Neural cell (in vitro differentiated cells): ENCODE data around the gene C22orf42. TPM values are rescaled to one million over a fixed set of nuclear protein-coding genes. Genes with fewer than 3 reads are reported as not detected.

ENCODE experiments used
- H2AFZ ChIP-seq: fragments of 200-600, 300-800 bp; sonication (generic), shearing (Covaris generic); 2 replicates; pipeline ENCODE4 v1.6.0; 2014; ENCODE audit warnings: low read depth, mild to moderate bottlenecking, antibody characterized with exemption, low read length, moderate library complexity
- H3F3A ChIP-seq: fragments of 200-600 bp; shearing (Covaris generic); 2 replicates; pipeline ENCODE4 v1.6.1; 2016; ENCODE audit warnings: mild to moderate bottlenecking, moderate library complexity, mixed read lengths, antibody characterized with exemption, low read length; ENCODE audit not compliant: insufficient read depth, poor library complexity, severe bottlenecking
- H3K27ac ChIP-seq: fragments of 200-600, 300-800 bp; sonication (generic), shearing (Covaris generic); 2 replicates; pipeline ENCODE4 v1.5.1; 2014; ENCODE audit warnings: mild to moderate bottlenecking, low read length, moderate library complexity
- H3K27me3 ChIP-seq: fragments of 300-800, 200-600 bp; sonication (generic), shearing (Covaris generic); 2 replicates; pipeline ENCODE4 v1.6.0; 2014; ENCODE audit warnings: mild to moderate bottlenecking, low read depth, low read length, moderate library complexity; ENCODE audit not compliant: insufficient read depth
- H3K36me3 ChIP-seq: fragments of 300-800, 200-600 bp; sonication (generic), shearing (Covaris generic); 2 replicates; pipeline ENCODE4 v1.5.1; 2014; ENCODE audit warnings: mild to moderate bottlenecking, antibody characterized with exemption, low read length, moderate library complexity; ENCODE audit not compliant: insufficient read depth
- H3K4me2 ChIP-seq: fragments of 300-800, 200-600 bp; sonication (generic), shearing (Covaris generic); 2 replicates; pipeline ENCODE4 v1.6.0; 2014; ENCODE audit warnings: mild to moderate bottlenecking, low read length
- H3K4me3 ChIP-seq: fragments of 300-800, 200-600 bp; sonication (generic), shearing (Covaris generic); 2 replicates; pipeline ENCODE4 v1.5.1; 2014; ENCODE audit warnings: mild to moderate bottlenecking, low read length, moderate library complexity
- H3K79me2 ChIP-seq: fragments of 200-600 bp; shearing (Covaris generic); replicated peaks from 2 replicates; pipeline ENCODE4 v1.6.0; 2014; ENCODE audit warnings: mild to moderate bottlenecking, low read length, moderate library complexity; ENCODE audit not compliant: insufficient read depth
- H3K9ac ChIP-seq: fragments of 300-800, 200-600 bp; sonication (generic), shearing (Covaris generic); 2 replicates; pipeline ENCODE4 v1.6.1; 2016; ENCODE audit warnings: mild to moderate bottlenecking, low read length, mixed read lengths
- H3K9me2 ChIP-seq: fragments of 200-600 bp; shearing (Covaris generic); 2 replicates; pipeline ENCODE4 v1.6.1; 2016; ENCODE audit warnings: mild to moderate bottlenecking, low read length, mixed read lengths; ENCODE audit not compliant: insufficient read depth
- H3K9me3 ChIP-seq: fragments of 200-600, 300-800 bp; sonication (generic), shearing (Covaris generic); 2 replicates; pipeline ENCODE4 v1.6.1; 2016; ENCODE audit warnings: mild to moderate bottlenecking, mixed run types, low read length, moderate library complexity, mixed read lengths
- H4K20me1 ChIP-seq: fragments of 200-600 bp; shearing (Covaris generic); 2 replicates; pipeline ENCODE4 v1.6.1; 2016; ENCODE audit warnings: mild to moderate bottlenecking, mixed run types; ENCODE audit not compliant: insufficient read depth
- CTCF ChIP-seq: fragments of 450-650 bp; IDR thresholded peaks from 2 replicates; pipeline ENCODE4 v1.5.1; 2014; ENCODE audit warnings: antibody characterized with exemption, mild to moderate bottlenecking, moderate library complexity; ENCODE audit not compliant: poor library complexity, severe bottlenecking
- EP300 ChIP-seq: fragments of 450-650 bp; conservative IDR thresholded peaks from 2 replicates; pipeline ENCODE4 v1.6.1; 2014; ENCODE audit warnings: antibody characterized with exemption, mild to moderate bottlenecking, moderate library complexity; ENCODE audit not compliant: poor library complexity, severe bottlenecking
- EZH2 ChIP-seq: fragments of 200-600, 300-800 bp; shearing (Covaris generic), sonication (generic); IDR thresholded peaks from 2 replicates; pipeline ENCODE4 v1.6.1; 2014; ENCODE audit warnings: antibody characterized with exemption, low read length, borderline replicate concordance, mild to moderate bottlenecking; ENCODE audit not compliant: insufficient read depth, poor library complexity, severe bottlenecking
- MXI1 ChIP-seq: fragments of 450-650 bp; conservative IDR thresholded peaks from 2 replicates; pipeline ENCODE4 v1.6.1; 2014; ENCODE audit warnings: antibody characterized with exemption, mild to moderate bottlenecking; ENCODE audit not compliant: poor library complexity, severe bottlenecking
- POLR2AphosphoS5 ChIP-seq: IDR thresholded peaks from 2 replicates; pipeline ENCODE4 v1.6.1; 2012
- RAD21 ChIP-seq: fragments of 450-650 bp; conservative IDR thresholded peaks from 2 replicates; pipeline ENCODE4 v1.6.1; 2014; ENCODE audit warnings: antibody characterized with exemption, mild to moderate bottlenecking, moderate library complexity
- REST ChIP-seq: IDR thresholded peaks from 2 replicates; pipeline ENCODE4 v1.6.1; 2012; ENCODE audit warnings: borderline replicate concordance
- SMC3 ChIP-seq: fragments of 450-650 bp; conservative IDR thresholded peaks from 2 replicates; pipeline ENCODE4 v1.6.1; 2014; ENCODE audit warnings: antibody characterized with exemption, mild to moderate bottlenecking, moderate library complexity; ENCODE audit not compliant: poor library complexity
- TAF1 ChIP-seq: IDR thresholded peaks from 2 replicates; pipeline ENCODE4 v1.6.1; 2012; ENCODE audit warnings: low read depth
- polyA plus RNA-seq: library from polyadenylated mRNA; depleted of rRNA; stranded (reverse); fragments of >200 nt; gene quantifications from 2 replicates; pipeline ENCODE4 v1.2.3, GENCODE V29; 2014

C22orf42 gene
- polyA plus RNA-seq, 1 donor from 2014 or later, result 51.0 TPM

- H3K4me2 ChIP-seq, result no peak overlapping the region
- TF ChIP-seq SMC3, result no peak
- TF ChIP-seq CTCF, result no peak
- TF ChIP-seq EZH2, result no peak
- TF ChIP-seq POLR2AphosphoS5, result no peak
- no peak for TF ChIP-seq TAF1
- no peak for TF ChIP-seq RAD21
- H3K9ac ChIP-seq, result no peak overlapping the region
- no peaks in the 10 kb centered on the region for H3K27me3 ChIP-seq
- no peak overlapping the region for H2AFZ ChIP-seq
- H4K20me1 ChIP-seq, result no peaks in the 10 kb centered on the region
- no peak overlapping the region for H3K4me3 ChIP-seq
- no peaks in the 10 kb centered on the region for H3F3A ChIP-seq
- H3K27ac ChIP-seq, result no peak overlapping the region
- no peaks in the 10 kb centered on the region for H3K36me3 ChIP-seq
- H3K79me2 ChIP-seq, result no peaks in the 10 kb centered on the region
- no peaks in the 10 kb centered on the region for H3K9me2 ChIP-seq
- no peaks in the 10 kb centered on the region for H3K9me3 ChIP-seq
Measured at GRCh38 chr22:32132126-32132525, 27.0 kb downstream of the C22orf42 start.

GRCh38 chr22:32130464-32130863 is 28.6 kb downstream of the C22orf42 start:
- Histone ChIP-seq H3F3A (no peaks in the 10 kb centered on the region), H3K9me3 (no peaks in the 10 kb centered on the region), H3K27ac (no peak overlapping the region), H3K9me2 (no peaks in the 10 kb centered on the region), H3K4me3 (no peak overlapping the region), H4K20me1 (no peaks in the 10 kb centered on the region), H3K27me3 (no peaks in the 10 kb centered on the region), H3K79me2 (no peaks in the 10 kb centered on the region), H3K9ac (no peak overlapping the region), H3K36me3 (no peaks in the 10 kb centered on the region), H2AFZ (no peak overlapping the region), H3K4me2 (no peak overlapping the region)
- TF ChIP-seq TAF1, result no peak

GRCh38 chr22:32127904-32128303 is 31.2 kb downstream of the C22orf42 start:
- Histone ChIP-seq H3K4me3 (no peak overlapping the region), H3K27me3 (no peaks in the 10 kb centered on the region), H3K79me2 (no peaks in the 10 kb centered on the region), H3K4me2 (no peak overlapping the region), H3K9me3 (no peaks in the 10 kb centered on the region), H3K27ac (no peak overlapping the region), H2AFZ (no peak overlapping the region), H3F3A (no peaks in the 10 kb centered on the region), H4K20me1 (no peaks in the 10 kb centered on the region), H3K9me2 (no peaks in the 10 kb centered on the region), H3K9ac (no peak overlapping the region), H3K36me3 (no peaks in the 10 kb centered on the region)
- TF ChIP-seq EP300 (no peak), EZH2 (no peak), MXI1 (no peak), POLR2AphosphoS5 (no peak), TAF1 (no peak), RAD21 (no peak), CTCF (no peak), SMC3 (no peak), REST (no peak)
